Fibroblast of lung (primary cell): ENCODE data around the gene CAPZA2. TPM values are rescaled to one million over a fixed set of nuclear protein-coding genes. Genes with fewer than 3 reads are reported as not detected.

Experiments used
- DNase-seq, 2 donors: peaks; one replicate each; pipeline versions ENCODE4 v3.0.0 to v3.0.0-alpha.2; 2010; ENCODE audit warnings: low read depth in 2 of 2
- H2AFZ ChIP-seq: 2 replicates; pipeline ENCODE4 v1.5.1; 2012; ENCODE audit warnings: low read length, control low read depth, inconsistent platforms
- H3K27ac ChIP-seq: 2 replicates; pipeline ENCODE4 v1.5.1; 2011; ENCODE audit warnings: low read length, control low read depth; ENCODE audit not compliant: insufficient read depth
- H3K27me3 ChIP-seq: 2 replicates; pipeline ENCODE4 v1.5.1; 2011; ENCODE audit warnings: mild to moderate bottlenecking, low read length; ENCODE audit not compliant: control insufficient read depth, insufficient read depth
- H3K36me3 ChIP-seq: 2 replicates; pipeline ENCODE4 v1.5.1; 2011; ENCODE audit warnings: low read length; ENCODE audit not compliant: control insufficient read depth, insufficient read depth
- H3K4me1 ChIP-seq: 2 replicates; pipeline ENCODE4 v1.5.1; 2011; ENCODE audit warnings: low read length; ENCODE audit not compliant: control insufficient read depth, insufficient read depth; ENCODE audit errors: extremely low read depth
- H3K4me2 ChIP-seq: 2 replicates; pipeline ENCODE4 v1.5.1; 2011; ENCODE audit warnings: low read length, control low read depth; ENCODE audit not compliant: insufficient read depth; ENCODE audit errors: extremely low read depth
- H3K4me3 ChIP-seq, 4 experiments: fragments of 200-600 bp in 1 of 4; sonication (generic) in 1 of 4; replicated peaks in 1 of 4; 2 replicates each; pipeline ENCODE4 v1.5.1; 2011 to 2016; ENCODE audit warnings: low read length in 4 of 4, low read depth in 3 of 4, mild to moderate bottlenecking in 3 of 4, control low read depth in 2 of 4, inconsistent platforms in 1 of 4, mixed read lengths in 1 of 4; ENCODE audit not compliant: insufficient read depth in 1 of 4; ENCODE audit errors: control extremely low read depth in 1 of 4
- H3K79me2 ChIP-seq: 2 replicates; pipeline ENCODE4 v1.5.1; 2012; ENCODE audit warnings: mild to moderate bottlenecking, low read length, inconsistent platforms; ENCODE audit not compliant: control insufficient read depth, insufficient read depth
- H3K9ac ChIP-seq: 2 replicates; pipeline ENCODE4 v1.5.1; 2011; ENCODE audit warnings: mild to moderate bottlenecking, low read length, control low read depth; ENCODE audit not compliant: insufficient read depth
- H3K9me3 ChIP-seq: 2 replicates; pipeline ENCODE4 v1.5.1; 2012; ENCODE audit warnings: low read depth, low read length; ENCODE audit not compliant: control insufficient read depth, insufficient read depth
- H4K20me1 ChIP-seq: 2 replicates; pipeline ENCODE4 v1.5.1; 2011; ENCODE audit warnings: low read length; ENCODE audit not compliant: control insufficient read depth, insufficient read depth; ENCODE audit errors: extremely low read depth
- CTCF ChIP-seq, 2 donors: IDR thresholded peaks in 1 of 2; conservative IDR thresholded peaks in 1 of 2; 1 replicate in 1 of 2; 2 replicates in 1 of 2; pipeline ENCODE4 v1.5.1; 2011 to 2012; ENCODE audit warnings: low read length in 2 of 2, control low read depth in 1 of 2, inconsistent platforms in 1 of 2, low read depth in 1 of 2, mild to moderate bottlenecking in 1 of 2
- EZH2 ChIP-seq: IDR thresholded peaks from 2 replicates; pipeline ENCODE4 v1.5.1; 2012; ENCODE audit warnings: low read length, control low read depth, mild to moderate bottlenecking; ENCODE audit errors: missing control alignments
- polyA plus RNA-seq, 2 donors: library from polyadenylated mRNA; depleted of rRNA in 1 of 2; stranded (reverse) in 1 of 2; unstranded in 1 of 2; fragments of >200 nt; gene quantifications; 2 replicates each; pipeline ENCODE4 v1.2.1, GENCODE V29; 2011 to 2012; ENCODE audit warnings: missing spikeins in 1 of 2
- total RNA-seq: library from RNA; depleted of rRNA; stranded (reverse); fragments of >200 nt; gene quantifications from 2 replicates; pipeline ENCODE4 v1.2.1, GENCODE V29; 2014

Gene CAPZA2
- total and polyA plus RNA-seq, 2 donors (not counting 1 experiment from before 2014, with no cell fraction given), result 123 to 205 TPM

GRCh38 chr7:116902867-116903266 lies 40.5 kb downstream of the CAPZA2 start:
- H2AFZ ChIP-seq, result no peak overlapping the region
- DNase-seq, result no peak
- H3K4me3 ChIP-seq, result no peak overlapping the region
- H3K79me2 ChIP-seq, result peaks cover 2% of the 10 kb centered on the region
- no peaks in the 10 kb centered on the region for H4K20me1 ChIP-seq
- H3K9ac ChIP-seq, result no peak overlapping the region
- H3K9me3 ChIP-seq, result no peaks in the 10 kb centered on the region
- H3K4me2 ChIP-seq, result no peak overlapping the region
- no peaks in the 10 kb centered on the region for H3K27me3 ChIP-seq
- H3K36me3 ChIP-seq, result peaks cover 3% of the 10 kb centered on the region
- no peak overlapping the region for H3K27ac ChIP-seq
- TF ChIP-seq CTCF (conservative IDR thresholded peaks at IDR 0.05 in 1 of 2, IDR thresholded peaks at IDR 0.05 in 1 of 2; ENCODE audit: low read depth in 1 of 2, low read length in 2 of 2) (no peak), EZH2 (no peak)
- H3K4me1 ChIP-seq, result no peaks in the 10 kb centered on the region

GRCh38 chr7:116906391-116906790 lies 44.0 kb downstream of the CAPZA2 start:
- no peak overlapping the region for H3K4me3 ChIP-seq
- H3K27ac ChIP-seq, result no peak overlapping the region
- H4K20me1 ChIP-seq, result no peaks in the 10 kb centered on the region
- no peaks in the 10 kb centered on the region for H3K4me1 ChIP-seq
- H3K4me2 ChIP-seq, result no peak overlapping the region
- no peaks in the 10 kb centered on the region for H3K9me3 ChIP-seq
- no peaks in the 10 kb centered on the region for H3K27me3 ChIP-seq
- TF ChIP-seq EZH2 (no peak), CTCF (conservative IDR thresholded peaks at IDR 0.05 in 1 of 2, IDR thresholded peaks at IDR 0.05 in 1 of 2; ENCODE audit: low read depth in 1 of 2, low read length in 2 of 2) (no peak)
- H3K79me2 ChIP-seq, result no peaks in the 10 kb centered on the region
- no peak overlapping the region for H2AFZ ChIP-seq
- DNase-seq, result no peak
- peaks cover 3% of the 10 kb centered on the region for H3K36me3 ChIP-seq
- H3K9ac ChIP-seq, result no peak overlapping the region

- Histone ChIP-seq H3K27ac (no peak overlapping the region), H3K4me2 (no peak overlapping the region), H3K4me1 (peaks cover 4% of the 10 kb centered on the region), H3K9me3 (no peaks in the 10 kb centered on the region), H3K36me3 (peaks cover under 1% of the 10 kb centered on the region), H3K79me2 (no peaks in the 10 kb centered on the region), H2AFZ (no peak overlapping the region), H4K20me1 (no peaks in the 10 kb centered on the region), H3K9ac (no peak overlapping the region), H3K4me3 (no peak overlapping the region), H3K27me3 (no peaks in the 10 kb centered on the region)
- DNase-seq, result no peak
- no peak for TF ChIP-seq CTCF (conservative IDR thresholded peaks at IDR 0.05 in 1 of 2, IDR thresholded peaks at IDR 0.05 in 1 of 2; ENCODE audit: low read depth in 1 of 2, low read length in 2 of 2)
Measured at GRCh38 chr7:116910383-116910782, 48.0 kb downstream of the CAPZA2 start.
